ENCODE results near the gene MOB3A. TPM values are rescaled to one million over a fixed set of nuclear protein-coding genes. Genes with fewer than 3 reads are reported as not detected.

MOB3A gene
- total and polyA plus RNA-seq, 9 of the 15 experiments (the other 6 are each of a cell fraction or from before 2014, with no cell fraction given): 1.1 to 24.1 (median 6.0) TPM

- no peak for TF ChIP-seq SFPQ (IDR thresholded peaks at IDR 0.05; ENCODE audit: low read depth, low read length)
- no peak for TF ChIP-seq RUNX1 (IDR thresholded peaks at IDR 0.05; ENCODE audit: low read depth)
- TF ChIP-seq ZNF699 (CRISPR knock-in tag; IDR thresholded peaks at IDR 0.05; ENCODE audit: insufficient replicate concordance): no peak
- no peak for TF ChIP-seq ZNF778 (CRISPR knock-in tag; IDR thresholded peaks at IDR 0.05)
- TF ChIP-seq FOSL1 (tag; conservative IDR thresholded peaks at IDR 0.05): peak; percentile 99
- no peak for TF ChIP-seq CREB1 (IDR thresholded peaks at IDR 0.05)
- no peak; the same call in 1 of the 2 replicates for TF ChIP-seq CREB1 (CRISPR knock-in tag; IDR thresholded peaks at IDR 0.05)
- no peak; a peak in 1 of 6 replicates for TF ChIP-seq CTCF (IDR thresholded peaks at IDR 0.05 in 2 of 3, conservative IDR thresholded peaks at IDR 0.05 in 1 of 3; ENCODE audit: insufficient read depth in 2 of 3, low read depth in 1 of 3, low read length in 3 of 3)
- no peak for TF ChIP-seq NR2C2 (CRISPR knock-in tag; IDR thresholded peaks at IDR 0.05)
- TF ChIP-seq NR2C2 (tag; IDR thresholded peaks at IDR 0.05): peak; percentile 89
- TF ChIP-seq DIDO1 (tag; IDR thresholded peaks at IDR 0.05; ENCODE audit: low read depth): no peak
- TF ChIP-seq SAFB (IDR thresholded peaks at IDR 0.05; ENCODE audit: borderline replicate concordance, low read depth, low read length): peak; percentile 83; the same call in 1 of the 2 replicates
- no peak for TF ChIP-seq CBX5 (IDR thresholded peaks at IDR 0.05; ENCODE audit: borderline replicate concordance, low read depth)
- TF ChIP-seq DLX4 (CRISPR knock-in tag; IDR thresholded peaks at IDR 0.05): no peak
- peak; percentile 95 for TF ChIP-seq ATF7 (IDR thresholded peaks at IDR 0.05)
- peak; percentile 80 for TF ChIP-seq GABPB1 (CRISPR knock-in tag; IDR thresholded peaks at IDR 0.05)
- TF ChIP-seq POLR2H (tag; IDR thresholded peaks at IDR 0.05; ENCODE audit: low read depth): peak; percentile 91
- TF ChIP-seq MYC (IDR thresholded peaks at IDR 0.05; ENCODE audit: low read depth, low read length): peak; percentile 100
- TF ChIP-seq MYC (CRISPR knock-in tag; IDR thresholded peaks at IDR 0.05; ENCODE audit: borderline replicate concordance, low read depth): peak; percentile 99
- peak; percentile 74 for TF ChIP-seq POLR2B (IDR thresholded peaks at IDR 0.05; ENCODE audit: low read depth, partially characterized antibody)
- peak; percentile 29 to 30; a peak in 3 of 4 replicates for TF ChIP-seq RAD21 (CRISPR knock-in tag; conservative IDR thresholded peaks at IDR 0.05 in 1 of 2, IDR thresholded peaks at IDR 0.05 in 1 of 2)
- no peak for TF ChIP-seq GTF2B (IDR thresholded peaks at IDR 0.05; ENCODE audit: extremely low read depth, insufficient read length)
- peak; percentile 71; the same call in 1 of the 2 replicates for TF ChIP-seq SUPT5H (IDR thresholded peaks at IDR 0.05)
- no peak for TF ChIP-seq FOXK1 (CRISPR knock-in tag; IDR thresholded peaks at IDR 0.05; ENCODE audit: borderline replicate concordance)
These were observed 36.5 kb downstream of the MOB3A start (continued) for GRCh38 chr19:2059422-2060201.

All from K562 (cell line).